GM12891 (cell line): ENCODE results near the gene ALOX12B.

Experiments used
- DNase-seq: peaks from one replicate; pipeline ENCODE4 v3.0.0; 2011; ENCODE audit warnings: low spot score; ENCODE audit not compliant: insufficient read length
- FAIRE-seq: peaks from 2 replicates; lab custom pipeline; 2011; peaks lifted over from hg19 to GRCh38; lab: Jason Lieb, UNC
- PAX5 ChIP-seq: IDR thresholded peaks from 2 replicates; pipeline ENCODE4 v1.6.1; 2011; ENCODE audit warnings: low read length, moderate library complexity, mild to moderate bottlenecking; ENCODE audit not compliant: insufficient read depth, severe bottlenecking
- POLR2A ChIP-seq: IDR thresholded peaks from 2 replicates; pipeline ENCODE4 v1.6.1; 2011; ENCODE audit warnings: low read depth, low read length, control low read depth
- POLR2AphosphoS5 ChIP-seq: IDR thresholded peaks from 2 replicates; pipeline ENCODE4 v1.6.1; 2011; ENCODE audit warnings: low read depth, low read length, control low read depth
- POU2F2 ChIP-seq: IDR thresholded peaks from 2 replicates; pipeline ENCODE4 v1.6.1; 2011; ENCODE audit warnings: low read depth, mild to moderate bottlenecking, control low read depth, low read length, moderate library complexity
- SPI1 ChIP-seq: IDR thresholded peaks from 2 replicates; pipeline ENCODE4 v1.6.1; 2011; ENCODE audit warnings: low read depth, low read length, control low read depth
- TAF1 ChIP-seq: IDR thresholded peaks from 2 replicates; pipeline ENCODE4 v1.6.1; 2011; ENCODE audit warnings: low read depth, low read length, control low read depth

Gene ALOX12B

GRCh38 chr17:8046306-8046928 lies 41.1 kb downstream of the ALOX12B start:
- FAIRE-seq (no peak), DNase-seq (no peak)
- no peak for TF ChIP-seq POLR2A
- TF ChIP-seq POU2F2, result no peak
- TF ChIP-seq PAX5, result no peak

- no peak for FAIRE-seq
- DNase-seq, result no peak
- TF ChIP-seq TAF1 (no peak), POU2F2 (no peak), POLR2AphosphoS5 (no peak), SPI1 (no peak), POLR2A (no peak), PAX5 (no peak)
Observed at GRCh38 chr17:8044819-8045810, 42.4 kb downstream of the ALOX12B start.

- FAIRE-seq (no peak), DNase-seq (no peak)
- TF ChIP-seq POLR2AphosphoS5 (no peak), SPI1 (no peak), POU2F2 (no peak), PAX5 (no peak), TAF1 (no peak), POLR2A (no peak)
Observed at GRCh38 chr17:8041979-8042378, 45.5 kb downstream of the ALOX12B start.

GRCh38 chr17:8041249-8041928 lies 46.1 kb downstream of the ALOX12B start:
- FAIRE-seq (peak; percentile 82), DNase-seq (peak; percentile 43)
- TF ChIP-seq TAF1, result no peak
- TF ChIP-seq POLR2AphosphoS5, result no peak
- TF ChIP-seq SPI1, result no peak
- no peak for TF ChIP-seq PAX5
- no peak for TF ChIP-seq POLR2A
- no peak for TF ChIP-seq POU2F2

GRCh38 chr17:8039611-8040168 lies 47.8 kb downstream of the ALOX12B start:
- TF ChIP-seq SPI1 (no peak), POU2F2 (no peak), PAX5 (no peak)
- FAIRE-seq (peak; percentile 16), DNase-seq (no peak)

- DNase-seq (no peak), FAIRE-seq (no peak)
- no peak for TF ChIP-seq SPI1
- no peak for TF ChIP-seq PAX5
- TF ChIP-seq POLR2AphosphoS5, result no peak
- TF ChIP-seq POLR2A, result no peak
- TF ChIP-seq TAF1, result no peak
Observed at GRCh38 chr17:8038954-8039610, 48.4 kb downstream of the ALOX12B start, which contains the start of gene ALOX15B. ALOX15B (plus strand) TSS chr17:8039059; CDS start chr17:8039156, 97 bp downstream.

- no peak for FAIRE-seq
- no peak for DNase-seq
- TF ChIP-seq TAF1, result no peak
- no peak for TF ChIP-seq POLR2A
- no peak for TF ChIP-seq SPI1
- TF ChIP-seq POU2F2, result no peak
- no peak for TF ChIP-seq PAX5
- TF ChIP-seq POLR2AphosphoS5, result no peak
Observed at GRCh38 chr17:8032442-8032841, 55.1 kb downstream of the ALOX12B start.

GRCh38 chr17:8031950-8032349 lies 55.6 kb downstream of the ALOX12B start:
- TF ChIP-seq PAX5 (no peak), SPI1 (no peak), POLR2AphosphoS5 (no peak), POLR2A (no peak)
- FAIRE-seq (no peak), DNase-seq (no peak)

- FAIRE-seq (no peak), DNase-seq (no peak)
- no peak for TF ChIP-seq POU2F2
- TF ChIP-seq PAX5, result no peak
Observed at GRCh38 chr17:8031261-8031661, 56.3 kb downstream of the ALOX12B start.

GRCh38 chr17:8029121-8029520 lies 58.4 kb downstream of the ALOX12B start:
- TF ChIP-seq PAX5, result no peak
- no peak for TF ChIP-seq POU2F2
- no peak for TF ChIP-seq SPI1
- no peak for TF ChIP-seq POLR2AphosphoS5
- TF ChIP-seq POLR2A, result no peak
- TF ChIP-seq TAF1, result no peak
- FAIRE-seq (no peak), DNase-seq (no peak)
